Naive thymus-derived CD4-positive, alpha-beta T cell (primary cell): ENCODE measurements around the gene ARHGEF17. TPM values are rescaled to one million over a fixed set of nuclear protein-coding genes. Genes with fewer than 3 reads are reported as not detected.
A peak's percentile ranks its signal among the peaks of the same experiment; 100 is the strongest.

Experiments used
- ATAC-seq: fragments of 150-1000 bp; cut with Tn5 transposase; 2 replicates; pipeline ENCODE4 v1.10.0; 2021; ENCODE audit warnings: mild to moderate bottlenecking, moderate library complexity
- CTCF ChIA-PET: fragments of 350-600 bp; sonication (Branson Sonifier 250); formaldehyde crosslinking; loops from one replicate; lab custom pipeline; 2021; ENCODE audit warnings: antibody characterized with exemption; lab: Charles Lee
- POLR2A ChIA-PET: fragments of 350-600 bp; sonication (Branson Sonifier 250); formaldehyde crosslinking; loops from one replicate; lab custom pipeline; 2021; ENCODE audit warnings: antibody characterized with exemption, inconsistent platforms; lab: Charles Lee
- DNase-seq, 9 donors: peaks; one replicate each; pipeline versions ENCODE4 v3.0.0 to v3.0.0-alpha.2; 2020 to 2022; ENCODE audit warnings: mixed read lengths in 1 of 9
- H3K27ac ChIP-seq: one replicate; pipeline ENCODE4 v1.7.0; 2013; ENCODE audit warnings: mild to moderate bottlenecking, low read depth, low read length, moderate library complexity
- H3K27me3 ChIP-seq, 2 donors: one replicate each; pipeline ENCODE4 v1.7.0; 2013; ENCODE audit warnings: low read length in 2 of 2, mild to moderate bottlenecking in 2 of 2, moderate library complexity in 2 of 2; ENCODE audit not compliant: control insufficient read depth in 2 of 2, insufficient read depth in 2 of 2
- H3K36me3 ChIP-seq, 3 experiments: 1 replicate in 2 of 3; 2 replicates in 1 of 3; pipeline ENCODE4 v1.7.0; 2013; ENCODE audit warnings: low read length in 3 of 3, mild to moderate bottlenecking in 3 of 3, moderate library complexity in 1 of 3; ENCODE audit not compliant: insufficient read depth in 3 of 3, control insufficient read depth in 2 of 3
- H3K4me1 ChIP-seq, 2 donors: one replicate each; pipeline ENCODE4 v1.7.0; 2013; ENCODE audit warnings: low read length in 2 of 2, mild to moderate bottlenecking in 2 of 2, moderate library complexity in 1 of 2; ENCODE audit not compliant: control insufficient read depth in 2 of 2, insufficient read depth in 2 of 2
- H3K4me3 ChIP-seq: 2 replicates; pipeline ENCODE4 v1.7.0; 2013; ENCODE audit warnings: mild to moderate bottlenecking, low read length
- H3K9me3 ChIP-seq, 3 experiments: 1 replicate in 2 of 3; 2 replicates in 1 of 3; pipeline ENCODE4 v1.7.0; 2013; ENCODE audit warnings: low read length in 3 of 3; ENCODE audit not compliant: control insufficient read depth in 2 of 3
- H3K27ac Mint-ChIP-seq, 9 donors: one replicate each; pipeline ENCODE4 v1.8.0; 2020 to 2022; ENCODE audit warnings: mixed read lengths in 9 of 9, mild to moderate bottlenecking in 8 of 9, moderate library complexity in 5 of 9, inconsistent platforms in 2 of 9
- H3K27me3 Mint-ChIP-seq, 5 donors: one replicate each; pipeline ENCODE4 v1.8.0; 2021 to 2022; ENCODE audit warnings: mixed read lengths in 5 of 5, mild to moderate bottlenecking in 1 of 5
- H3K36me3 Mint-ChIP-seq, 5 donors: one replicate each; pipeline ENCODE4 v1.8.0; 2020 to 2022; ENCODE audit warnings: mixed read lengths in 5 of 5, mild to moderate bottlenecking in 3 of 5, inconsistent platforms in 1 of 5
- H3K4me1 Mint-ChIP-seq, 7 donors: one replicate each; pipeline ENCODE4 v1.8.0; 2020 to 2022; ENCODE audit warnings: mixed read lengths in 7 of 7, mild to moderate bottlenecking in 3 of 7, inconsistent platforms in 1 of 7
- H3K4me3 Mint-ChIP-seq, 10 donors: one replicate each; pipeline ENCODE4 v1.8.0; 2020 to 2022; ENCODE audit warnings: mild to moderate bottlenecking in 10 of 10, mixed read lengths in 10 of 10, moderate library complexity in 6 of 10, inconsistent platforms in 2 of 10
- H3K9me3 Mint-ChIP-seq, 11 donors: one replicate each; pipeline ENCODE4 v1.8.0; 2020 to 2022; ENCODE audit warnings: mixed read lengths in 11 of 11, mild to moderate bottlenecking in 4 of 11, inconsistent platforms in 1 of 11, moderate library complexity in 1 of 11
- intact Hi-C, 2 donors: fragments of 100-400 bp; cut with micrococcal nuclease; formaldehyde crosslinking; loops; one replicate each; pipeline ENCODE4 v1.15.1; 2023
- polyA plus RNA-seq, 2 donors: library from polyadenylated mRNA; unstranded; fragments of 300-500 nt; fragmentation: Illumina TruSeq; gene quantifications; one replicate each; pipeline ENCODE4 v1.2.3, GENCODE V29; 2021
- total RNA-seq, 6 experiments: library from RNA in 5 of 6; stranded (reverse) in 5 of 6; gene quantifications; 1 replicate in 5 of 6; 2 replicates in 1 of 6; pipeline ENCODE4 v1.2.3 and lab custom pipeline; 2021 to 2026

The ARHGEF17 gene
- total and polyA plus RNA-seq, 7 experiments from 2014 or later, result 0.11 to 1.1 (median 0.98) TPM; not detected in 4

DNA sequence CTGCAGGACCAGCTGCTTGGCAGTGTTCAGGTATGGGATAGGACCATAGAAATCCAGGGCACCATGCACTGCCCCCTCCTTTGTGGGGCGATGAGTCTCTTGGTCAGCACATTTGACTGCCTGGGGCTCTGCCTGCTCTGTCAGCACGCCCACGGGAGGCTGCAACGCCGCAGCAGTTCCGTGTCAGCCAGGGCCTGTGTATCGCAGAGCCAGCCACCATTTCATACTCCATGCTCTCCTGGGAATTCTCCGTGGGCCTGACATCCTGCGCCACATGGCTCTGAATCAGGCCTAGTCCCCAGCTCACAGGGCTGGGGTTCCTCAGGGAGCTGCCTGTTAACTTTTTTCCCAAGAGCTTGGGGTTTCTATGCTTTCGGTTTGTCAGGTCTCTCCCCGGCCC lies 51.3 kb downstream of the ARHGEF17 start:
- no peaks in the 10 kb centered on the region for H3K27me3 ChIP-seq
- no peaks in the 10 kb centered on the region for H3K36me3 Mint-ChIP-seq
- ChIA-PET CTCF (interaction anchor here (2.5 to 8.6 kb wide), 2 partner anchors 7 to 34 kb away, joined by 9 to 81 read pairs; no protein-coding TSS in a partner anchor), POLR2A (interaction anchor here (1.3 to 1.9 kb wide), 2 partner anchors 8 to 34 kb away, joined by 4 to 7 read pairs; no protein-coding TSS in a partner anchor)
- ATAC-seq (no peak), DNase-seq (no peak)
- no peaks in the 10 kb centered on the region for H3K9me3 ChIP-seq
- intact Hi-C loops, result no loop called here
- H3K4me3 ChIP-seq, result no peak overlapping the region
- no peak overlapping the region for H3K4me3 Mint-ChIP-seq
- no peaks in the 10 kb centered on the region for H3K9me3 Mint-ChIP-seq
- H3K27ac Mint-ChIP-seq, result no peak overlapping the region
- H3K4me1 Mint-ChIP-seq, result no peaks in the 10 kb centered on the region
- H3K27ac ChIP-seq, result no peak overlapping the region
- no peaks in the 10 kb centered on the region for H3K27me3 Mint-ChIP-seq
- no peaks in the 10 kb centered on the region for H3K36me3 ChIP-seq
- H3K4me1 ChIP-seq, result no peaks in the 10 kb centered on the region

DNA sequence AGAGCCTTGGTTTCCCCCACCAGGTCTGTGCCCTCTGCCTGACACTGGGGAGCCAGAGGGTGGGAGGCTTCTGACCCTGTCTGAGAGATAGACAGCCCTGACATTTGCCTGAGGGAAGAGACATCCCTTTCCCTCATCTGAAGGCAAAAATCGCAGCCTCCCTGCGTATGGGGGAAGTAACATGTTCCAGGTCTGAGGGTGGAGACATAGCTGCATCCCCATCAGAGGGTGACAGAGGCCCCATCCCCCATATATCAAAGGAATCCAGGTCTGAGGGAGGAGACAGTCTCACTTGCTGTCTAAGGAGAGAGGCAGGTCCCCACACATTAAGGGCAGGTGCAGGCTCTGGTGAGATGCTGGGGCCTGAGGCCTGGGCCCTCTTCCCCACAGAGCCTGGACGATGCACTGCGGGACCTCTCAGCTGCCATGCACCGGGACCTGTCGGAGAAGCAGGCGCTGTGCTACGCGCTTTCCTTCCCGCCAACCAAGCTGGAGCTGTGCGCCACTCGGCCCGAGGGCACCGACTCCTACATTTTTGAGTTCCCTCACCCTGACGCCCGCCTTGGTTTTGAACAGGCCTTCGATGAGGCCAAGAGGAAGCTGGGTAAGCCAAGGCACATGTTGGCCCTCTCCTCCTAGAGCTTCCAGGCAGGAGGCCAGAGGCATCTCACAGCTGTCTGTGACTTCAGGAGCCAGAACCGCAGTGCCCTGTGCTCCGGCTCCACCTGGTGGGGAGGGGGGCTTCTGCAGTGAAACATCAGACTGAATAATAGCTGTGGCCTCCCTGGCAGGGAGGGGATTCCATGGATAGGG lies 52.1 kb downstream of the ARHGEF17 start:
- Histone ChIP-seq H3K9me3 (no peaks in the 10 kb centered on the region), H3K4me1 (peaks cover 0 to 2% of the 10 kb centered on the region in 2 donors), H3K27ac (no peak overlapping the region), H3K4me3 (no peak overlapping the region), H3K27me3 (no peaks in the 10 kb centered on the region), H3K36me3 (no peaks in the 10 kb centered on the region)
- POLR2A ChIA-PET, result interaction anchor here (0.6 to 1.9 kb wide), 5 partner anchors 9 to 285 kb away, joined by 3 to 10 read pairs (median 4); no protein-coding TSS in a partner anchor
- Mint-ChIP-seq H3K36me3 (no peaks in the 10 kb centered on the region), H3K4me1 (peaks cover 0 to under 1% (median 0%) of the 10 kb centered on the region in 7 donors), H3K27ac (peak overlapping the region in 5 of 9 donors; percentile 9 to 72 (median 36)), H3K4me3 (no peak overlapping the region), H3K27me3 (no peaks in the 10 kb centered on the region), H3K9me3 (no peaks in the 10 kb centered on the region)
- CTCF ChIA-PET, result interaction anchor here (1.0 to 8.6 kb wide), 4 partner anchors 8 to 33 kb away, joined by 3 to 81 read pairs (median 4); no protein-coding TSS in a partner anchor
- DNase-seq, result peak in 5 of 9 donors; percentile 24 to 35 (median 31)
- intact Hi-C loops, result loop anchor here in 1 of 2 donors (2.0 to 10.0 kb wide), 2 partner anchors 17 to 1135 kb away; partner anchors contain the start of genes INPPL1 and RELT
- peak; percentile 56 for ATAC-seq

DNA sequence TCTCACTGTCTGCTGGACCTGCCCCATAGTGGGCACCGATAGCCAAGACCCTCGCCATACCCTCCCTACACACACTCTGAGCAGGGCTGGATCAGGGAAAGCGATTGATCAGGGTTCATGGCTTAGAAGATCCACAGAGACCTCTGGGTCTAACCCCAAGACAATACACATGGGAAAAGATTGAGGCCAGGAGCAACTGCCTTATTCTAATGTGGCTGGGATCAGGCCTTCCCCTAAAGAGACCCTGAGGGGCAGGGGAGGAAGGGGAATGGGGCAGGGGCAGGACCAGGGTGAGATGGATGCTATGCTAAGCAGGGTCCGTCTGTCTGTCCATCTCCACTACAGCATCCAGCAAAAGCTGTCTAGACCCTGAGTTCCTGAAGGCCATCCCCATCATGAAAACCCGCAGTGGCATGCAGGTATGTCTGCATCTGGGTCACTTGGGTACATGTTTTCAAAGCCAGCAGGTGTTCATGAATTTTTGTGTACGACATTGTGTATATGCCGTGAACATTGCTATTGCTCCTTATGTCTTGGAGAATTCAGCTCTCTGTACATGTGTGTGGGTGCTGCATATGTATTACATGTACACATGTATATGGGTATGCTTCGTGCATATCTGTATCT lies 52.8 kb downstream of the ARHGEF17 start:
- ATAC-seq (no peak), DNase-seq (no peak)
- Histone ChIP-seq H3K4me1 (peaks cover 5 to 10% of the 10 kb centered on the region in 2 donors), H3K27ac (no peak overlapping the region), H3K9me3 (no peaks in the 10 kb centered on the region), H3K36me3 (no peaks in the 10 kb centered on the region), H3K4me3 (no peak overlapping the region), H3K27me3 (no peaks in the 10 kb centered on the region)
- CTCF ChIA-PET, result interaction anchor here (1.0 to 8.6 kb wide), 4 partner anchors 9 to 32 kb away, joined by 3 to 81 read pairs (median 4); no protein-coding TSS in a partner anchor
- peaks cover 2 to 8% (median 3%) of the 10 kb centered on the region in 7 donors for H3K4me1 Mint-ChIP-seq
- no peak overlapping the region for H3K4me3 Mint-ChIP-seq
- no peaks in the 10 kb centered on the region for H3K27me3 Mint-ChIP-seq
- peak overlapping the region in 6 of 9 donors; percentile 6 to 72 (median 31) for H3K27ac Mint-ChIP-seq
- POLR2A ChIA-PET, result interaction anchor here (0.6 to 1.9 kb wide), 5 partner anchors 10 to 285 kb away, joined by 3 to 10 read pairs (median 4); no protein-coding TSS in a partner anchor
- no peaks in the 10 kb centered on the region for H3K36me3 Mint-ChIP-seq
- intact Hi-C loops, result loop anchor here in 1 of 2 donors (2.0 to 10.0 kb wide), 2 partner anchors 16 to 1136 kb away; partner anchors contain the start of genes INPPL1 and RELT
- H3K9me3 Mint-ChIP-seq, result peaks cover 0 to under 1% (median 0%) of the 10 kb centered on the region in 11 donors

DNA sequence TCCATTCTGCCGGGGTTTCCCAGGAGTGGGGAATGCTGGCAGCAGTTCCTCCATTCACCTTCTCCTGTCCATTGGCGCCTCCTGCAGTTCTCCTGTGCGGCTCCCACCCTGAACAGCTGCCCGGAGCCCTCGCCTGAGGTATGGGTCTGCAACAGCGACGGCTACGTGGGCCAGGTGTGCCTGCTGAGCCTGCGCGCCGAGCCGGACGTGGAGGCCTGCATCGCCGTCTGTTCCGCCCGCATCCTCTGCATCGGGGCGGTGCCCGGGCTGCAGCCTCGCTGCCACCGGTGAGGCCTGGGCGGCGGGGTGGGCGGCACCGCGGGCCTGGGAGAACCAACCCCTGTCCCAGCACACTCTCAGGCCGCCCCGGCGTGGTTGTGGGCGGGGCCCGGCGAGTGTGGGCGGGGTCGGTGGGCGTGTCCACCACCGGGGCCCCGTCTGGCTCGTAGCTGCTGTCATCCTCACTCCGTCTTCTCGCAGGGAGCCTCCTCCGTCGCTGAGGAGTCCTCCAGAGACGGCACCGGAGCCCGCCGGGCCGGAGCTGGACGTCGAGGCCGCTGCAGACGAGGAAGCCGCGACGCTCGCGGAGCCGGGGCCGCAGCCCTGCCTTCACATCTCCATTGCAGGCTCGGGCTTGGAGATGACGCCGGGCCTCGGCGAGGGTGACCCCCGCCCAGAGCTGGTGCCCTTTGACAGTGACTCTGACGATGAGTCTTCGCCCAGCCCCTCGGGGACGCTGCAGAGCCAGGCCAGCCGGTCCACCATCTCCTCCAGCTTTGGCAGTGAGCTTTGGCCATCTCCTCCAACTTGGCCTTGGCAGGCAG lies 54.1 kb downstream of the ARHGEF17 start:
- POLR2A ChIA-PET, result interaction anchor here (2.0 kb wide), 1 partner anchor 23 kb away, joined by 5 read pairs; no protein-coding TSS in a partner anchor
- intact Hi-C loops, result loop anchor here in 1 of 2 donors (2.0 to 10.0 kb wide), 2 partner anchors 15 to 1137 kb away; partner anchors contain the start of genes INPPL1 and RELT
- H3K27ac Mint-ChIP-seq, result peak overlapping the region in 6 of 9 donors; percentile 48 to 97 (median 66)

DNA sequence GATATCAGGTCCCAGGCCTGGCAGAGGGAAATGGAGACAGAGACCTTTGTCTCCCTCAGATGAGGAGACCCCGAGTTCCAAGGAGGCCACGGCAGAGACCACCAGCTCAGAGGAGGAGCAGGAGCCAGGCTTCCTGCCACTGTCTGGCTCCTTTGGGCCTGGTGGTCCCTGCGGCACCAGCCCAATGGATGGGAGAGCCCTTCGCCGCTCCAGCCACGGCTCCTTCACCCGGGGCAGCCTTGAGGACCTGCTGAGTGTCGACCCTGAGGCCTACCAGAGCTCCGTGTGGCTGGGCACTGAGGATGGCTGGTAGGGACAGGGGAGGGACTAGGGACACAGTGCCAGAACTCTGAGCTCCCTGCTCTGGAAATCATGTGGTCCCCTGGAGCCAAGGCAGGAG lies 55.1 kb downstream of the ARHGEF17 start:
- Mint-ChIP-seq H3K9me3 (peaks cover 0 to 5% (median 0%) of the 10 kb centered on the region in 11 donors), H3K4me3 (no peak overlapping the region), H3K36me3 (peaks cover 0 to 5% (median 2%) of the 10 kb centered on the region in 5 donors), H3K27me3 (no peaks in the 10 kb centered on the region), H3K27ac (peak overlapping the region in 5 of 9 donors; percentile 63 to 98 (median 86)), H3K4me1 (peaks cover 14 to 31% (median 19%) of the 10 kb centered on the region in 7 donors)
- no peak overlapping the region for H3K27ac ChIP-seq
- H3K9me3 ChIP-seq, result no peaks in the 10 kb centered on the region
- no peak overlapping the region for H3K4me3 ChIP-seq
- DNase-seq, result no peak
- H3K36me3 ChIP-seq, result no peaks in the 10 kb centered on the region
- no peak for ATAC-seq
- CTCF ChIA-PET, result interaction anchor here (8.6 kb wide), 1 partner anchor 11 kb away, joined by 81 read pairs; no protein-coding TSS in a partner anchor
- H3K27me3 ChIP-seq, result no peaks in the 10 kb centered on the region
- intact Hi-C loops, result loop anchor here in 1 of 2 donors (10.0 kb wide), 1 partner anchor 1138 kb away; the partner anchor contains the start of gene INPPL1
- H3K4me1 ChIP-seq, result peaks cover 28 to 29% of the 10 kb centered on the region in 2 donors
- POLR2A ChIA-PET, result interaction anchor here (0.6 to 2.0 kb wide), 2 partner anchors 10 to 22 kb away, joined by 3 to 5 read pairs; no protein-coding TSS in a partner anchor

More for the DNA sequence above, 54.1 kb downstream of the ARHGEF17 start:
- Histone ChIP-seq H3K27me3 (no peaks in the 10 kb centered on the region), H3K36me3 (no peaks in the 10 kb centered on the region), H3K4me3 (no peak overlapping the region), H3K27ac (no peak overlapping the region), H3K4me1 (peaks cover 19 to 22% of the 10 kb centered on the region in 2 donors), H3K9me3 (no peaks in the 10 kb centered on the region)
- Mint-ChIP-seq H3K9me3 (peaks cover 0 to 5% (median 0%) of the 10 kb centered on the region in 11 donors), H3K4me1 (peaks cover 13 to 21% (median 16%) of the 10 kb centered on the region in 7 donors), H3K4me3 (no peak overlapping the region), H3K36me3 (peaks cover 0 to 5% (median 2%) of the 10 kb centered on the region in 5 donors), H3K27me3 (no peaks in the 10 kb centered on the region)
- DNase-seq (no peak), ATAC-seq (no peak)
- CTCF ChIA-PET, result interaction anchor here (8.6 kb wide), 1 partner anchor 10 kb away, joined by 81 read pairs; no protein-coding TSS in a partner anchor
